HG03442 (cell line): ENCODE measurements around the gene FOXK2.
"Not testable (repeated sequence)": the region's sequence is repeated elsewhere in the genome, so short reads cannot be mapped to it uniquely, and the experiment has no call there.

Experiments used
- ATAC-seq: cut with Tn5 transposase; IDR thresholded peaks from one replicate; pipeline ENCODE4 v1.9.1; 2021; ENCODE audit warnings: mild to moderate bottlenecking, moderate library complexity; ENCODE audit not compliant: unreplicated experiment

Gene FOXK2

DNA sequence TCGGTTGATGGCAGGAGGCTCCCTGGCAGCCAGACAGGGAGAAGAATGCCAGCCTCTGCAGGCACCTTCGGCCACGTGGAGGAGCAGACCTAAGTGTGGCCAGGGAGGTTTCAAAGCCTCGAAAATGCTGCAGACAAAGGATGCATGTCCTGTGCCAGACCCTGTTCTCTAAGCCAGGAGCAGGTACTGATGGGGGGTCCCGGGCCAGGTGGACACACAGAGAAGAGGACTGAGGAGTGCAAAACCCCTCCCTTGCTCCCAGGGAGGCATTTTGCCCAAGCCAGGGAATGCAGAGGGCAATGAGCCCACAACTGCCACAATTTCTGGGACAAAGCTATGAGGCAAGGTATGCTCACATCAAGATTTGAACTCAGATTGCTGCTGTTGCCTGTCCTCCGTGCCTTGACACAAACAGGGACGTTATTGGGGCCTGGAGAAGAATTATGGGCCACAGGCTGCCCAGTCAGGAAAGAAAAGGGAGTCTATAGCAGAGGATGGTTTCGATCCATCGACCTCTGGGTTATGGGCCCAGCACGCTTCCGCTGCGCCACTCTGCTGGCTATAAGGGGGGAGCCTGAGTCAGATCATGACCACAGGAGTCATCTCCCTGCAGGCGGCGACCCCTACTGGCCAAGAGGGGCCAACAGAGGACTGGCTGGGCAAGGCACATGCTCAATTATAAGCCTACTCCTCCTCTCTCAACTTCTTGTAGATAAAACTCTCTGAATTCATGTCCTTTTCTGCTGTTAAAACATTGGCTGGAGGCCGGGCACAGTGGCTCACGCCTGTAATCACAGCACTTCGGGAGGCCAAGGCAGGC, 25.1 kb upstream of the FOXK2 start:
- ATAC-seq: peak; percentile 47

DNA sequence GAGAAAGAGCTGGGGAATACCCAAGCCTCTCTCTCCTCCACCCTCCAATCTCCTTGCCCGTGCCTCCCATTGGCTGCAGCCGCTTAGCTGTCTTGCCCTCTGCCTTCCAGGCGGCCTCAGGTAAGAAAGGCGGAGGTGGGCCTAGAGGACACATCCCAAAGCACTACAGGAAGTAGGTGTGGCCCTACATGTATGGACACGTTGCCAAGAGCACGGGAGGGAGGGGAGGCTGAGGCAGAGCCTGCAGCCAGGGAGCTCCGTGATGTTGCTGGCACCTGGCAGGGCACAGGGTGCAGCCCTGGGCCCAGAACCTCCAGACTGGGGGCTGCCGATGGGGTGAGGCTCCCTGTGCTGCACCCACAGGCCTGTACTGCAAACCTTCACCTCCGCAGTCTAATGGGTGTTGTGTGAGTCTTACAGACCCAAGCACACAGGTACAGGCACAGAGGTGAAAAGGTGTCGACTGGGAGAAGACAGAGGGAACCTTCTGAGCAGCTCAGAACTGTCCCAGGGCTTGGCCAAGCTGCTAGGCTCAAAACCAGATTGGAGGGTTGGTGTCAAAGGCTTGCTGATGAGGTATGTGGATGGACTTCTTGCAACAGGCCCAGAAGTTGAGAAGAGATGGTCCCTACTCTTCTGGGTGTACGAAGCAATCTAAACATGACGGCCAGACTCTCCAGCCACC, 23.5 kb upstream of the FOXK2 start:
- no peak for ATAC-seq

- ATAC-seq: peak; percentile 54
Measured at GRCh38 chr17:82496529-82497434, 22.8 kb upstream of the FOXK2 start.

GRCh38 chr17:82497483-82498405, 21.8 kb upstream of the FOXK2 start:
- ATAC-seq: peak; percentile 9

DNA sequence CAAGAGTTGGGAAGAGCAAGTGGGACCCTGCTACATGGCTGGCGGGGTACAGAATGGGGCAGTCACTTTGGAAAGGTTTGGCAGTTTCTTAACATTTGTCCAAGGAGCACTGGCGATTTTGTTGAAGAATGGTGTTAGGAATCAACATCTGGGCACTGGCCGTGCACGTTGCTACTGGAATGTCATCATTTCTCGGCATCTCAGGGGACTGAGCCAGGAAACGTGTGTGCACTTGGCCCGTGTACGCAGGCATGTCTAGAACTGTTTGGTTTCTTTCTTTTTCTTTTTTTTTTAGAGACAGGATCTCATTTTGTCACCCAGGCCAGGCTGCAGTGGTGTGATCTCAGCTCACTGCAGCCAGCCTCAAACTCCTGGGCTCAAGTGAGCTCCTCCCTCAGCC, 17.3 kb upstream of the FOXK2 start:
- ATAC-seq: no peak

DNA sequence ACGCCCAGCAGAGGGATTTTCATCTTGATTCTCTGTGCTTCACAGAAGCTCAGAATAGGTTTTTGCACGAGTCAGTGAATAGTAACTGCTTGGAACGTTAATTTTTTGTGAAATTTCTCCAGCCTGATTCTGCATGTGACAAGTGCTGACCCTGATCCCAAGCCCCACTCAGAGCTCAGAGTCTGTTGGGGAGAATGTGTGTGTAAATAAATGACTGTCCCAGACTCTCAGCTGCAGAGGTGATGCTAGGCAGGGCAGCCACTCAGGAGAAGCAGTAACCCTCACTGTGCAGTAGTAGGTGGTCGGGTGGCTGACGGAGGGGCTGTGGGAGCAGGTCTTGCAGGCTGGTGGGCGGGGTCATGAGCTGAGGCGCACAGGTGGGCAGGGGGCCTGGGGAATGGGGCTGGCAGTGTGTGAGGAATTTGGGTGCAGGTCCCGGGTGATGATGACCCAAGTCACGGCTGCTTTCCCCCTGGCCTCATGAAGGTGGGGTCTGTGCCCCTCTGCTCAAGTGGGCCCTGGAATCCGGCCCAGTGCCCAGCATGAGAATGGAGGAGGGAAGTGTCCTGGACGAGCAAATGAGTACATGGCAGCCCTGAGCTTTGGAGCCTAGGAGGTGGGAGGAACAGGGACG, 16.3 kb upstream of the FOXK2 start:
- no peak for ATAC-seq

- no peak for ATAC-seq
Measured at GRCh38 chr17:82503728-82504308, 15.7 kb upstream of the FOXK2 start.

GRCh38 chr17:82505296-82505695, 14.2 kb upstream of the FOXK2 start:
- ATAC-seq: no peak

- peak; percentile 77 for ATAC-seq
Measured at GRCh38 chr17:82506402-82506801, 13.1 kb upstream of the FOXK2 start.

DNA sequence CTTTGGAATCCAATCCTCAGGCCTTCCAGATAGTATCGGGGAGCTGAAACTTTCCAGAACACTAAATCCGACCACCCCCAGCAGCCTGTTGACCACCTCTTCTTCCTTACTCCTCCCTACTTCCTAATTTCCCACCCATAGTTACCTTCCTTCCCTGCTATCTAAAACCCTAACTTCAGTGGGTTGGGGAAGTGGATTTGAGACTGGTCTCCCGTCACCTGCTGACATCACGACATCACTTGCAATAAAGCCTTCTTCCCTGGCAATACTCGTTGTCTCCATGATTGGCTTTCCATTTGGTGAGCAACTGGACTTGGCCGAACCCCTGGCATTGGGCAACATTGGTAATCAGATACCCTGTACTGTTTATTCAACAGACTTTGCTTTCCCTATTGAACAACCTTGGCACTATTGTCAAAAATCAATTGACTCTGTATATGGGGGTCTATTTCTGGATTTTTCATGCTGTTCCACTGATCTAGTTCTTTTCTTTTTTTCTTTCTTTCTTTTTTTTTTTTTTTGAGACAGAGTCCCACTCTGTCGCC, 11.8 kb upstream of the FOXK2 start:
- ATAC-seq: no peak

- not testable (repeated sequence) for ATAC-seq
Measured at GRCh38 chr17:82511642-82512041, 7.9 kb upstream of the FOXK2 start.

GRCh38 chr17:82513864-82514263, 5.7 kb upstream of the FOXK2 start:
- not testable (repeated sequence) for ATAC-seq

DNA sequence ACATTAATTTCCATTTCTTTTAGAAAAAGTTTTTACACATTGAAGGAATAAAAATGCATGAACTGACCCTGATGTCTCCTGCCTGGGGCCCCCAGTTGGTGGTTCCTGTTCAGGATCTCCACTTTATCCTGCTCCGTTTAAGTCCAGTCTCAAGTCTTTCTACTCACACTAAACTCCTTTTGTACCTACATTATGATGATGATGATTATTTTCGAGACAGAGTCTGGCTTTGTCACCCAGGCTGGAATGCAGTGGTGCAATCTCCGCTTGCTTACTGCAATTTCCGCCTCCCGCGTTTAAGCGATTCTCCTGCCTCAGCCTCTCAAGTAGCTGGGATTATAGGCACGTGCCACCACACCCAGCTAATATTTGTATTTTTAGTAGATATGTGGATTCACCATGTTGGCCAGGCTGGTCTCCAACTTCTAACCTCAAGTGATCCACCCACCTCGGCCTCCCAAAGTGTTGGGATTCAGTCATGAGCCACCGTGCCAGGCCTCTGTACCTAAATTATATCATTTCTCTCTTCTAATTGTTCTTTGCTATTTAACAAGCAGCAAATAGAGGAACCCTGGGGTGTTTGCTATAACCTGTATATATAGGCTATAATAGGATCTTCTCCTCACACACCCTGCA, 2.2 kb upstream of the FOXK2 start:
- no peak for ATAC-seq

DNA sequence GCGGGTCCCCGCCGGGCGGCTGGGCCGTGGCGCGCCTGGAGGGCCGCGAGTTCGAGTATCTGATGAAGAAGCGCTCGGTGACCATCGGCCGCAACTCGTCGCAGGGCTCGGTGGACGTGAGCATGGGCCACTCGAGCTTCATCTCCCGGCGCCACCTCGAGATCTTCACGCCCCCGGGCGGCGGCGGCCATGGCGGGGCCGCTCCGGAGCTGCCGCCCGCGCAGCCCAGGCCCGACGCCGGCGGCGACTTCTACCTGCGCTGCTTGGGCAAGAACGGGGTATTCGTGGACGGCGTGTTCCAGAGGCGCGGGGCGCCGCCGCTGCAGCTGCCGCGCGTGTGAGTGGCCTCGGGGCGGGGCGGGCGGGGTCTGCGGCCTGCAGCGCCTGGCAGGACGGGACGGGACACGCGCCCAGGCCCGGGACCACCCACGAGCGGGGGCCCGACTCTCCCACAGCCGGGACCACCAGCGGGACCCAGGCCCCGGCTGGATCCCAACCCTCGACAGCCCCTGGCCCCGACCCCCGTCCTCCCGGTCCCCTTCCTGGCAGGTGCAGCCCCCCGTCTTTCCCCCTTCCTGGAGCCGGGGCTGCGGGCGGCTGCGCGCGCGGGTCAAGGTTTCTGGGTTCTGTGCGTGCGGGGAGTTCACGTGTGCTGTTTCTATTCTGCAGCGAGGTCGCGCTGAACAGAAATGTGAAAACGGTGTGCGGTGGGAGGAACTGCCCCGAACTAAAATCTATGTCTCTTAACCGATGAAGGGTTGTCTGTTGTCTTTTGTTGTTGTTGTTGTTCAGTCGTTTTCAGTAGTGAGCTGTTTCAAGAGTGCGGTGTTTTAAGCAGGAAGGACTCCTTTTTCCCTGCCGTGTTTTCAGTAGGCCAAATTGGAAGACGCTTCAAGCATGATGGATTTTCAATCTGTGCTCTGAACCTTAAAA, 705 bp downstream of the FOXK2 start:
- peak; percentile 7 for ATAC-seq

DNA sequence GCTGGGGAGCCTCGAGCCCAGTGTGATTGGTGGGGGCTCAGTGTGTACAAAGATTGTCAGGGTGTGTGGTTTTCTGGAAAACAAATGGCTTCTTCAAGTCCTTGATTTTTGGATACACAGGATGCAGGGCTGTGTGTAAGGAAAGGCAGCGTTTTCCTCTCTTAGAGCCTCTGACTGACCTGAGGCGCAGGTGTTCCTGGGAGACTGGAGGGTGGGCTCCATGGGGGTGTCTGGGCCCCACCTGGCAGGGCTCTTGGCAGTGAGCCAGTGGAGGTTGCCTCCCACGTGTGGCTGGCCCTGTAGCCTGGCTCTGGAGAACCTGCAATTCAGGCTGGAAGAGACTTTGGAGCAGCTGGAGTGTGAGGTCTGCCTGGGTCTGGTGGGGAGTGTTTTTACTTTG, 5.0 kb downstream of the FOXK2 start:
- ATAC-seq: no peak

DNA sequence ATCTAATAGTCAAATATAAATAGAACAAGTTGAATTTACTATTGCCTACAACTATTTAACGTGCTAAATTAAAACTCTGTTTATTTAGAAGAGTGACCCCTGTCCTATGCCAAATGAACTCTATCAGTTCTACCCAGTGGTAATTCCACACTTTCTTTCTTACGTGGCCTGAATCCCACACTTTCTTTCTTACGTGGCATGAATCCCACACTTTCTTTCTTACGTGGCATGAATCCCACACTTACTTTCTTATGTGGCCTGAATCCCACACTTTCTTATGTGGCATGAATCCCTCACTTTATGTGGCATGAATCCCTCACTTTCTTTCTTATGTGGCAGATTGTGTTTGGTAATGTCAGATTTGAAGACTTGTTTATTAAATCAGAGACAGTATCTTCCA, 6.2 kb downstream of the FOXK2 start:
- ATAC-seq: no peak

- no peak for ATAC-seq
Measured at GRCh38 chr17:82527898-82528297, 8.4 kb downstream of the FOXK2 start.
